ENCODE measurements around the gene RHOBTB3.
"Not testable (repeated sequence)": the region's sequence is repeated elsewhere in the genome, so short reads cannot be mapped to it uniquely, and the experiment has no call there.

The RHOBTB3 gene

DNA sequence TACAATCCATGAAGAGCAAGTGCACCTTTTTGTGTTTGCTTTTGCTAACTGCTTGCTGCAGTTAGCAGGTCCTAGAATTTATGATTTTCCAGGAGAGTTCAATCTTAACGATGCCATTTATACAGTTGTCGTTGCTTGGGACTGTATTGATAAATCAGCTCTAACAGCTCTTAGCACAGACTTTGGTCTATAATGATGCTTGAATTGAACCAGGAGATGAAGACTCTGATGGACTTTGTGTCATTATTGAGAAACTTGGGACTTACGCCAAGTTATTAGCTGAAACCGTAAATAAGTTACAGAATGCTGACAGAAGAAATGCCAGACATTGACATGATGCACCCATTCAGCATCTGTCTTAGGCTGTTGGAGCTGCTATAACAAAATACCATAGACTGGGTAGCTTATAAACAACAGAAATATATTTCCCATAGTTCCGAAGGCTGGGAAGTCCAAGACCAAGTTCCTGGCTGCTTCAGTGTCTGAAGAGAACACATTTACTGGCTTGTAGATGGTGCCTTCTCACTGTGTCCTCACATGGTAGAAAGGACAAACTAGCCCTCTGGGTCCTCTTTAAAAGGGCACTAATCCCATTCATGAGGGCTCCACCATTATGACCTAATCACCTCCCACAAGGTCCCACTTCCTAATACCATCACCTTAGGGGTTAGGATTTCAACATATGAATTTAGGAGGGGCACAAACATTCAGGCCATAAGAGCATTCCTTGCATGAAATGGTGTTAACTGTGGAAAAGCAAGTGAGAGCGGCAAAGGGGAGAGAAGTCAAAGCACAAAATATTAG is 73.8 kb downstream of the RHOBTB3 start:
- DNase-seq: no peak

DNA sequence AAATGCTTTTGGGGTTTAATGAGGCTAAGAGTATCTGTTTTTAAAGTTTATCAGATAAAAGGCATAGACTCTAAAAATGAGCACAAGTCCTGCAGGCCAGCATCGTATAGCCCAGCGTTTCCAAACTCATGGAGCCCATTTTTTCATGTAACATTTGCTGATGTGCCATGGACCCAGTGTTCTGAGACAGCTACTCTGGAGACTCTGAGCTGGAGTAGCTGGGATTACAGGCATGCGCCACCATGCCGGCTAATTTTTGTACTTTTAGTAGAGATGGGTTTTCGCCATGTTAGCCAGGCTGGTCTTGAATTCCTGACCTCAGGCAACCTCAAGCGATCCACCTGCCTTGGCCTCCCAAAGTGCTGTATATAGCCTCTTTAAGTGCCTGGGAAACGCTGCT is 75.6 kb downstream of the RHOBTB3 start:
- no peak for DNase-seq

DNA sequence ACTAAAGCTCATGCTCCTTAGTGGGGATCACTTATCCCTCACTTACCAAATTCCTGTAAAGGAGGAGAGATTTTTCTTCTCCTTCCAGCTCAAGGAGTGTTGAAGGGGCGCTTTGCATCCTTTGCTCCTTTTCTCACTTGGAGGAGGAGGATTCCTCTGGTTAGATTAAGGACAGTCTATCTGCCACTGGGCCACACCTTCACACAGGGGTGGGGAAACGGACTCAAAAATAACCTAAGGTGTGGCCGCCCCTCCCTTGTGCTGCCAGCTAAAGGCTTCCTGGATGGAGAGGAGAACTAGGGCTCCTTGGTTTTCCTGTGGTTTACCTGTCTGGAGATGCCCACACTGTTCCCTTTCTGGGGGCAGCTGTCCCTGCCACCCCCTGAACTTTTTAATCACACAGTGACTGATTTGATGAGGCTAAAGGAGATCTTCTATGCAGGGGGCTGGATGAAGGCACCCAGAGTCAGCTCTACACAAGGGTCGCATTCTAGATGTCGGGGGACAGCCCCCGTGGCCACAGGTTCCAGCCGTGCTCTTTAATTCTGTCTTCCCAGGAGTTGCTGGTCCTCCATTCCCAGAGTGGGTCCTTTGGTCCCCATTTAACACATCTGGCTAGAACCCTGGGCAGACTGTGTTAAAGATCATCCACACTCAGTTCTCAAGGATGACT is 77.0 kb downstream of the RHOBTB3 start:
- DNase-seq: no peak

DNA sequence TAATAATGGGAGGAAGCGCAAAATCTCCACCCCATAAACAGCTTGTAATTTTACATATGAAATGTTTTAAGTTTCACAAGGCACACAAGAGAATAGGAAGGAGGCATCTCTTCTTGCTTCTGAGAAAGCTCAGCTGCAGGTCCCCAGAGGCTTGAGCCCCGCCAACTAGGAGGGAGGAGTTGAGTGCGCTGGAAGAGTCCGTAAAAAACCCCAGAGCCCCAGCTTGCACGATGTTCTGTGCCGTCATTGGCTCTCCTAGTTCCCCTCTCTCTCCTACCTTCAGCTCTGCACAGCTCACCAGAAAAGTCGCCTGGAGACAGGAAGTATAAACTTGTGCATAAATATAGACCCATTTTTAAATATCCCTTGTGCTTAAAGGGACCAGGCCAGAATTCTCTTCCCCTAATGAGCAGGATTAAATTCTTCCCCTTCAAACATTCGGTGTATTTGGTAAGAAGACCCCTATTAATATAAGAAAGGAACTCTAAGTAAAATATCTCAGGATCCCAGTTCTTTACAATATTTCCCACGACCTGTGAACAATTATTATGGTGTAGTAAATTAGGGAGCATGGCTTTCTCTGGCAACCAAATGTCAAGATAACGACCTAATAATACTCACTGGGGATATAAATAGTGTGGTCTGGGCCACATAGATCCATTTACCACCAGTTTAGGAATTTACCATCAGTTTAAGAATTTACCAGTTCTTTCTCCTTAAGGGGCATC is 77.7 kb downstream of the RHOBTB3 start:
- DNase-seq: peak; percentile 81

DNA sequence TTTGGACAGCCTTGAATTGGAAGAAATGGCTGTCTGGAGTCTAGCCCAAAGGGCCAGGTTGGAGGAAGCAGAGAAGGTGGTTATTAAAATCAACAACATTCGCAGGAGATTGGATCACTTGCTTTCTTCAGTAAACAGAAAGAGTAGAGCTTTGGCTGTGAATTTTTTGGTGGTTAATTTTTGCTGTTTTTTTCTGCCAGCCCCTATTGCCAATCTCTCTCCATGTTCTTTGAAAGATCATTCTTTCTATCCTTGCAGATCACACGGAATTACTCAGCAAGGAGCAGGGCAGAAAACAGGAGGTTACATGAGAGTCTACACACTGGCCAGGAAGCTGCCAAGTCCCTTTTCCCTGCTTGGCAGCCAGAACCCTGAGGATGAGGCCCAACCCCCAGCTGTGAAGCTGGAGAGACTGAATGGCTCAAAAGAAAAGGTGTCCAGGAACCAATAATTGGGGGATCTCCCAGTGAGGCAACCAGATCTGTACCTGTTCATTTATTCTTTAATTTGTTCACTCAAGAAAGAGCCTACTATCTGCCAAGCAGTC is 78.4 kb downstream of the RHOBTB3 start:
- no peak for DNase-seq

DNA sequence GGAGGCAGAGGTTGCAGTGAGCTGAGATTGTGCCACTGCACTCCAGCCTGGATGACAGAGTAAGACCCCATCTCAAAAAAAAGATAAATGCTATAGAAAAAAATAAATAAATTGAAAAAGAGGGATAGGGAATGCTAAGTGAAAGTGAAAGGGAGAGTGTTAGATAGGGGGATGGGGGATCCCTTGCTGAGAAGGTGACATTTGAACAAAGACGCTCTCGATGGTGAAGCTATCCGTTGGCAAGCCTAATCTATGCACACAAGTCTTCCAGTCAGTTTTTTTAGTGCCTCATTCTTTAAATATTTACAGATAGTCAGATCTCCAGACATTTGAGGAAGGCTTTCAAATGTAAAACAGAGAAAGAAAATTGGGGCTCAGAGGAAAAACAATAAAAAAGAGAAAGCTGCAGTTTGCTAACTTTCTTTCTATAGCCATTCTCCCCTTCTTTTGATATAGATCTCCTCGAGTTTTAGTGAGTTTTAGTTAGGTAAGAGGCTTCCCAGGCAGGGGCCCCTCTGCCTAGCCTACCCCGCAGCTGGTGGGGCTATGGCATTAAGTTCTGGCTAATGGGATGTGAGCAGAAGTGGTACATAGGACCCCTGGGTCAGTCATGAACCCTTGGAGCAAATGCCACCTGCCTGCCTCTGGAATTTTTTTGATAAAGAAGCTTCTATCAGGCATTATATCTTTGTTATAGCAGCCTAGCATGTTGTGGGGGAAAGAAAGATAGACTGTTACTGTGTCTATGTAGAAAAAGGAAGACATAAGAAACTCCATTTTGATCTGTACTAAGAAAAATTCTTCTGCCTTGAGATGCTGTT is 79.4 kb downstream of the RHOBTB3 start:
- no peak for DNase-seq

DNA sequence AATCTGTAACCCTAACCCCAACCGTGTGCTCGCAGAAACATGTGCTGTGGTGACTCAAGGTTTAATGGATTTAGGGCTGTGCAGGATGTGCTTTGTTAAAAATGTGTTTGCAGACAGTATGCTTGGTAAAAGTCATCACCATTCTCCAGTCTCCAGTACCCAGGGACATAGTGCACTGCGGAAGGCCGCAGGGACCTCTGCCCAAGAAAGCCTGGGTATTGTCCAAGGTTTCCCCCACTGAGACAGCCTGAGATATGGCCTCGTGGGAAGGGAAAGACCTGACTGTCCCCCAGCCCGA is 79.9 kb downstream of the RHOBTB3 start:
- not testable (repeated sequence) for DNase-seq

DNA sequence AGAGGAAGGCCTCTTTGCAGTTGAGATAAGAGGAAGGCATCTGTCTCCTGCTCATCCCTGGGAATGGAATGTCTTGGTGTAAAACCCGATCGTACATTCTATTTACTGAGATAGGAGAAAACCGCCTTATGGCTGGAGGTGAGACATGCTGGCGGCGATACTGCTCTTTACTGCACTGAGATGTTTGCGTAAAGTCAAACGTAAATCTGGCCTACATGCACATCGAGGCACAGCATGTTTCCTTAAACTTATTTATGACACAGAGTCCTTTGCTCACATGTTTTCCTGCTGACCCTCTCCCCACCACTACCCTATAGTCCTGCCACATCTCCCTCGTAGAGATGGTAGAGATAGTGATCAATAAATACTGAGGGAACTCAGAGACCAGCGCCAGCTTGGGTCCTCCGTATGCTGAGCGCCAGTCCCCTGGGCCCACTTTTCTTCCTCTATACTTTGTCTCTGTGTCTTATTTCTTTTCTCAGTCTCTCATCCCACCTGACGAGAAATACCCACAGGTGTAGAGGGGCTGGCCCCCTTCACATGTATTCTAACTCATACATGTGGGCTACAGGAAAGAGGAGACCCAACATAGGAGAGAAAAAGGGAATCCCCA is 80.4 kb downstream of the RHOBTB3 start:
- DNase-seq: not testable (repeated sequence)

DNA sequence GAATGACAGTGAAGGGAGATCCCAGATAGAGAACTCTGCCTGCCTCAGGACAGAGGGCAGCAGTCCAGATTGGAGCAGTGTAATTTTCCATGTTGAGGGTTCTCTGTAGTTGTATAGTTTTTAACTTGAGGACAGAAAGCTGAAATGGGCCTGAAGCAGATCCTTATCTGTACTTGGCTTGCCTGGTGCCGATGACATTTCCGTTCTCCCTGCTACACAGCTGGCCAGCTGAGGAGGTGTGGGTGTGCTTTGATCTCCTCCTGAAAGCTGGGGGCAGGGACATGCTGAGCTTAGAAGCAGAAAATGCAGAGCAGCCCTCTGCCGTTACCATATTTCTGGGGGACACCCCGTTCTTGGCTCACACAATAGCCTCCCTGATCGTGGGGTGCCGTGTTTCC is 80.9 kb downstream of the RHOBTB3 start:
- peak; percentile 60 for DNase-seq

DNA sequence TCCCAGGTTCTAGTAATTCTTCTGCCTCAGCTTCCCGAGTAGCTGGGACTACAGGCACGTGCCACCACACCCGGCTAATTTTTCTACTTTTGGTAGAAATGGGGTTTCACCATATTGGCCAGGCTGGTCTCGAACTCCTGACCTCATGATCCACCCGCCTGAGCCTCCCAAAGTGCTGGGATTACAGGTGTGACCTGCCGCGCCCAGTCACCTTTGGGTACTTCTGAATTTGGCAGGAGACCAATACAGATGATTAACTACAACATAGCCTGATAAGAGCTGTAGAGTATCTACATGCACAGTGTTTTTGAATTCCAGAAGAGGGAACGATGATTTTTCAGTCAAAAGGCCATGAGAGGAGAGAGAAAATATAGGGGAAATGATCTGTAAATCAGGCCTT is 81.9 kb downstream of the RHOBTB3 start:
- not testable (repeated sequence) for DNase-seq

DNA sequence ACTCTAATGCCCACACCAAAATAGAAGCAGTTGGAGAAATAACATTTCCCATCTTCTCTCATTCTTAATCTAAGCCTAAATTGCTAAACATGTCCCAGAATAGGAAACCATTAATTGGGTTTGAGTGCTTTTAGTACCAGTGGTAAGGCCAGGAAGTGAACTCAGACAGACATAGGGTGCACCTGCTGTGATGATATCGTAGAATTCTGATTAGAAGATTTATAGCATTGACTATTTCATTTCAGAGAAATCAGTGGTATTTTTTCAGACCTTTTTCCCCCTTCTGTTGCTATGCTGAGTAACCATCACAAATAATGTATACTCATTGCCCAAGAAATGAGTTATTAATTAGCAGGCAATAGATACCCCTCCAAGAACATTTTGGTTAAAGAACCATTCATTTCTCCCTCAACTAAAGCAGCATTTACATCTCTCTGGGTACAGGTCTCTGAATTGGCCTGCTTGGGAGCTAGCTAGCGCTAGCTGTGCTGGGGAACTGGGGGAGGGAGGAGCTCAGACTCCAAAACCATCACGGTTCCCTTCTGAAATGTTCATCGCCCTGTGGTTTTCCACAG is 84.1 kb downstream of the RHOBTB3 start:
- DNase-seq: no peak

DNA sequence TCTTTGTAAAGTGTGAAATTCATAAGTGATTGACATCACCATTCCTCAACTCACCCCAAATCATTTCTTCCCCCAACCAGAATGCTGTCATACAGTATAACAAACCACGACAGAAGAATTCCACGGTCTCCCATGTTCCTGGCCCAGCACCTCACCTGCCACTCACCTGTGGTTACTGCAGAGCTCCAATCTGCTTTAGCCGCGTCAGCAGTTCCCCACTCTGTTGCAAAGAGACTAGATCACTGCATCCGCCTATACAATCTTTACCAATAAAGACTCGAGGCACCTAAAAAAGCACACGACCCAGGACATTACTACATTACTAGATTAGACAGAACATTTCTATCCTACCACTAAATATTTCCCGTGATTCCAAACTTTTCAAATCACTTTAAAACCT is 85.2 kb downstream of the RHOBTB3 start:
- no peak for DNase-seq

DNA sequence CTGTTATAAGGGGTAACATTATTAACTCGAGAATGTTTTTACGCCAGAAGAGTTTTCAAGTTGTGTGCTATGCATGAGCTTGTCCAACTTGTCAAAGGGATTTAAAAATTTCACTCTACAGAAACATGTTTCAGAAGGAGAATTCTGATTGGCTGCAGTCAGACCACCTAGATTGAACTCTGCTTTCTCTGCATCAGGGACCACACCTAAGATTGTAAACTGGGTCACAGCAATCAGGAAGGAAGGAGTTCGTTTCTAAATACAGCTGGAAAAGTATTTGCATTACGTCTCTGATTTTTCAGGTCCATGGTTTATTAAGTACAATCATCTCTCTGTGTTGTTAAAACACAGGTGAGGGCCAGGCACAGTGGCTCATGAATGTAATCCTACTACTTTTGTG is 85.6 kb downstream of the RHOBTB3 start:
- no peak for DNase-seq

DNA sequence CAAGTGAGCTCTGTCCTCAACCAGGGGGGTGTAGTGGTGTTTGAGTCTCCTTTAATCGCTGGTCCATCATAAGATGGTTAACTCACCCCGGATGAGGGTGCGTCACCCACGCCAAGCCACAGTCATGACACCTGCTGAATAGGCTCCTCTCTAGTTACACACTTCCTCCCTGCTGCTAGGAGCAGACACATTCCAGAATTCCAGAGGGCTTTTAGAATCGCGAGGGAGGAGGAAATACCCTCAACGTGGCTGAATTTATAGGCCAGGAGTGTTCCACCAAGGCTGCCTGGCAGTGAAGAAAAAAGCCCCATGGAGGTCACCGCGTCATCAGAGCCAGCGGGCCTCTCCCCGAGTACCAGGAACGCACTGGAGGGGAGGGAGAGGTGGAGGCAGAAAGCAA is 86.3 kb downstream of the RHOBTB3 start:
- DNase-seq: peak; percentile 56

DNA sequence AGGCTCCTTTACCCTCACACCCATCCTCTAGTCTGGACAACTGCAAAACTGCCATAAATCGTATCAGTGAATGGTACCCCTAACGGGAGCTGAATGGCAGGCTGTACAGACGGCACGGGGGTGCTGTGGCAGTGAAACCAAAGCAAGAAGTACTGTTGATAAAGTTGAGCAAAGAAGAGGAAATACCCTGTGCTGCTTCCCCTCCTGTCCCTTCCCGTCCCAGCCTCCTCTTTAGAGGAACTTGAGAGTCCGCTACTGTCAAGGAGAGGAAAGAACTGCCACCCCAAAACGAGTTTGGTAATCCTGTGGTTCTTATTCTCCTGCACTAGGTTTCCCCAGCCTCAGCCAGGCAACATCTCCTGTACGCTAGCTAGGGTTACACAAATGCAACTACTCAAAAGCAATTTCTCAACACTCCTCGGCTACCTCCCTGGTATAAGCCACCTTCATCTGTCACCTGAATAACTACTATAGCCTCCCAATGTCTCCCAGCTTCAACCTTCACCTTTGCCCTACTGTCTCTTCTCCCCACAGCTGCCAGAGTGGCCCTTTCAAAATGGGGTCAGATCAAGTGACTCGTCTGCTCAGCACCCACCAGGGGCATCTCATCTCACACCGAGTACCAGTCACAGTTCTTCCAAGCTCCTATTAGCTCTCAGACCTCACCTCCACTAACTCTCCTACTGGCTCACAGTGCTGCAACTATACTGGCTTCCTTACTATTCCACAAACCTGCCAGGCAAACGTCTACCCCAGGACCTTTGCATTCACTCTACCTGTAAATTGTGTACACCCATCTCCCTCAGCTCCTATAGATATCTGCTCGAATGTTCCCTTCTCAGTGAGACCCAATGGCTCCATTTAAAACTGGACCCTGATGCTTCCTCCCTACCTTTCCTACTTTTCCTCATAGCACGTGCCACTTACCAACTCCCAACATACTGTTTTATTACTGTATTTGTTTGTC is 87.3 kb downstream of the RHOBTB3 start:
- DNase-seq: peak; percentile 43

DNA sequence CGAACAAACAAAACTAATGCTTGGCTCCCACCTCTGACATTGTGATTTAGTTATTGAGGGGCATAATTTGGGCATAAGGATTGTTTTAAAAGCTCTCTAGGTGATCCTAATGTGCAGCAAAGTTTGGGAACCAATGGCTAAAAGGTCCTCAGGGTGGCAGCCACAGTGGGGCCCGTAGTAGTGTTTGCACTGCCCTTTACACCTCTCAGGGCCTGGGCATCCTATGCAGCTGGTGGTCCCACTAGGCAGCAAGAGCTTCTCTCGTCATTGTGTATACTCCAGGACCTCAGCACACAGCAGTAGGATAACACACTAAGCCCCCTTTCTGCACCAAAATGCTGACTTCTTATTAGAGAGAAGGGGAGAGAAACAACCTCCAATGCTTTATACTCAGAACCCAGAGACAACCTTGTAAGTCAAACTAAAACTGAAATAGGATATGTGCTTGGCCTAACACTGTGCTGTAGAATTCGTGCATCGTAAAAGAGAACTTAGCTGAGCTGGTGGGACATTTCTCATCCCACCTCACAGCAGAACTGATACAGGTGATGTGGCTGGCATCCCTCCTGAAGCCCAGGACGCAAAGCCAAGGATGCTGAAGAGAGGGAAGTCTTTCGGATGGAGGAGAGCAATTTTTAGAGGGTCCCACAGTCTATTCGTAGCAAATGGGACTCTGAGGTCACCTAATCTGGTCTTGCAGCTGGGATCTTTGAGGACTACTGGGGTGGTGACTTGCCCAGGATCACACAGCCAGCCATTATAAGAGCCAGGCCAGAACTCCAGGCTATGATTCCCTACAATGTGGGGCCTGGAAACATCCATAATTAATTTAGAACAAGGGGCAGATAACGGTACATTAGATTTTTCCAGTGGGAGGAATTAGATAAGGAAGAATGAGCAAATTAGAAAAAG is 90.2 kb downstream of the RHOBTB3 start:
- DNase-seq: no peak

DNA sequence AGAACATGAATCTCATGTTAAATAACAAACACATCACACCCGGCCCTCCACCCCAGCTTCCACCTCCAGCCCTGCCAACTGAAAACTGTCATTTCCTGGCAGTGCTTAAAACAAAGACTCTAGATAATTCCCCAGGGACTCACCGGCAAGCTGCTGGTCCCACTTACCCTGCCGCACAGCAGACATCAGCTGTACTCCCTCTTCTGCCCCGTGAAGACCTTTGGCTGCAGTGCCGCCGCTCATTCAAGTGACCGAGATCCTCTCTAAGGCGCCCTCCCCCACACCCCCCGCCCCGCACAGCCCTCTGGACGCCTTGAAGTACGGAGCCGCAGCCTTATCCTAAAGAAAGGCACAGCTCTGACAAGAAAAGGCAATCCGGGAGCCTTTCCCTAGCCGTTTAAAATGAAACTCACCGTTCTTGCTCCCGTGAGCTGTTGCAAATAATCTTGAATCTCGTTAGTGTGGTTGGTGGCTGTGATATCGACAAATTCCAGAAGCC is 91.0 kb downstream of the RHOBTB3 start:
- no peak for DNase-seq

DNA sequence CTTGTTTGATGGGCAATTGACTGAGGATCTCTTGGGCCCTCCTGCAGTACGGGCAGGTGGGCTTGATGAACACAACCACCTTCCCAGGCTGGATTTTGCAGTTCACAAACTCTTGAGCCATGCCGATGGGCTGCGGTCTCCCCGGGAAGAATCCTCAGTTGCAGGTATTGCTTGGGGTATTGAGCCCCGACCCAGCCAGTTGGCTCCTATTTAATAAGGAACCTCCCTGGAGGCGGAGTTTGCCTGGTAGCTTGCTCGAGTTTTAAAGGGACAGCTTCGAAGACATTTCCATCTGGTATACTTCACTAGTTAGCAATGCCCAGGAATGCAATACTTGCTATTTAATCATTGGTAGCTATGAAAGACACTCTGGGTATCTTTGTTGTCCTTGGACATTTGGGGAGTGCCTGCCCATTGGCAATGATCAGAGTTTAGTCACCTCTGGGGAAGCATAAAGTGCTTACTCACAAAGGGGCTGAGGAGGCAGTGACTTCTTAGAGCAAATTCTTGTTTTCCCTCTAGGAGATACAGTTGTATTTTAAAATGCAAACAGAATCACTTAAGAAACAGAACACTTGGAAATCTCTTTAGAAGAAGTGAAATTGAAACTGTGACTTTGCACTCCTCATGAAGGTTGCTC is 91.5 kb downstream of the RHOBTB3 start, which contains the start of gene GLRX:
TSS of gene GLRX (minus strand) at position 185 of the 640 bp plus-strand sequence. CDS start at position 121, 64 bp downstream.
- DNase-seq: peak; percentile 65
